ENCODE data around the gene ARMCX1. TPM values are rescaled to one million over a fixed set of nuclear protein-coding genes. Genes with fewer than 3 reads are reported as not detected.
A peak's percentile ranks its signal among the peaks of the same experiment; 100 is the strongest.
"Not testable (repeated sequence)": the region's sequence is repeated elsewhere in the genome, so short reads cannot be mapped to it uniquely, and the experiment has no call there.

Gene ARMCX1
- total RNA-seq, 4 donors from 2014 or later: 2.2 to 16.6 (median 7.8) TPM

DNA sequence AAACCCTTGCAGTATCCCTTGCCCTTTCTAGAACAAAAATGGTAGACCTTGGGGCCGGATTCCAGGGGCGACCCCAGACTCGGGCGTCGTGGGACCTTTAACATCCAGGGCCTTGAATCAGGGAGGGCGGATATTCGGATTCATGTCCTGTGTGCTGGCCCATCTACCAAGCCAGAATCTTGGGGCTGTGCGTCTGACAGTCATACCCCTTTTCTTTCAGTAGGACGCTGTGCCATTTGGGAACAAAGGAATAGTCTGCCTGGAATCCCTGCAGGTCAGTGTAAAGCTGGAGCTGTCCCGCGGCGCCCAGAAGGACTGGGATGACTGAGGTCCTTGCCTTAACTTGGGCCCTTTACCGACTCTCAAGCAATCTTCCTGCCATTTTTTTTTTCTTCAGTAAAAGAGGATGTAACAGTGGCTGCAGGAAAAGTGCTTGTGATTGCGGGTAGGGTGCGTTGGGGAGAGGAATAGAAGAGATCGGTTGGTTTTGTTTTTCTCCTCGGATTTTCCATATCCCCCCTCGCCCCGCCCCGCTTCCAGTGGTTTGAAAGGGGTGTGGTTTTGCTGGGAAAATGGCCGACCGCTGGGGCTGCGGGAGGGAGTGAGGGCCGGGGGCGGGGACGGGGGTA, 518 bp downstream of the ARMCX1 start:
- 0 to 21% methylated on average over 4 to 16 of the region's 26 CpGs for WGBS, 2 donors
- Histone ChIP-seq H3K9me3 (no peaks in the 10 kb centered on the region), H3K4me1 (peaks cover 0 to 6% (median 0%) of the 10 kb centered on the region in 3 donors), H3K27me3 (no peaks in the 10 kb centered on the region), H3K27ac (peak overlapping the region; percentile 65 to 88 (median 84)), H3K36me3 (no peaks in the 10 kb centered on the region), H3K4me3 (peak overlapping the region; percentile 27 to 68 (median 56))
- TF ChIP-seq, protein P1, sequence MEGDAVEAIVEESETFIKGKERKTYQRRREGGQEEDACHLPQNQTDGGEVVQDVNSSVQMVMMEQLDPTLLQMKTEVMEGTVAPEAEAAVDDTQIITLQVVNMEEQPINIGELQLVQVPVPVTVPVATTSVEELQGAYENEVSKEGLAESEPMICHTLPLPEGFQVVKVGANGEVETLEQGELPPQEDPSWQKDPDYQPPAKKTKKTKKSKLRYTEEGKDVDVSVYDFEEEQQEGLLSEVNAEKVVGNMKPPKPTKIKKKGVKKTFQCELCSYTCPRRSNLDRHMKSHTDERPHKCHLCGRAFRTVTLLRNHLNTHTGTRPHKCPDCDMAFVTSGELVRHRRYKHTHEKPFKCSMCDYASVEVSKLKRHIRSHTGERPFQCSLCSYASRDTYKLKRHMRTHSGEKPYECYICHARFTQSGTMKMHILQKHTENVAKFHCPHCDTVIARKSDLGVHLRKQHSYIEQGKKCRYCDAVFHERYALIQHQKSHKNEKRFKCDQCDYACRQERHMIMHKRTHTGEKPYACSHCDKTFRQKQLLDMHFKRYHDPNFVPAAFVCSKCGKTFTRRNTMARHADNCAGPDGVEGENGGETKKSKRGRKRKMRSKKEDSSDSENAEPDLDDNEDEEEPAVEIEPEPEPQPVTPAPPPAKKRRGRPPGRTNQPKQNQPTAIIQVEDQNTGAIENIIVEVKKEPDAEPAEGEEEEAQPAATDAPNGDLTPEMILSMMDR (IDR thresholded peaks at IDR 0.05): no peak
- no peak for TF ChIP-seq POLR2A (IDR thresholded peaks at IDR 0.05)
- DNase-seq: no peak
- intact Hi-C loops (cut with DNase I): no loop called here

DNA sequence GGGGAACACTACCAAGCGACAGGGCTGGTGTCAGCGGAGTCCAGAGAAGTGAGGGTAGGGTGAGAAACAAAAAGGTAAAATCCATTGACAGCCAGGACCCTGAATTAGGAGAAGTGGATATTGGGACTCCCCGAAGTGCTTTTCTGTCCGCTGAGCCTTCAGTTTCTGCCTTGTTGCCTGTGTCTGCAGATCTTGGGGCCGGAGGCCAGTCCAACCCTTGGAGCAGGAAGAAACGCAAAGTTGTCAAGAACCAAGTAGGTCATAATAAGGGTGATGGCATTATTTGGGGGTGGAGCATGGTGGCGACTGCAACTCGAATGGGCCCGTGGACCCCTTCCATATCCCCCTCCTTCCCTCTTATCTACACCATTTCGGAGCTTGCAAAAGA, 1.0 kb downstream of the ARMCX1 start:
- intact Hi-C loops (cut with DNase I): no loop called here
- Histone ChIP-seq H3K27me3 (no peaks in the 10 kb centered on the region), H3K27ac (peak overlapping the region in 3 of 4 donors; percentile 82 to 88 (median 86)), H3K4me1 (peaks cover 0 to 6% (median 0%) of the 10 kb centered on the region in 3 donors), H3K4me3 (peak overlapping the region; percentile 27 to 68 (median 56)), H3K36me3 (no peaks in the 10 kb centered on the region), H3K9me3 (no peaks in the 10 kb centered on the region)
- TF ChIP-seq, protein P1 (IDR thresholded peaks at IDR 0.05): no peak
- no peak for DNase-seq
- 32 to 68% methylated on average over 8 to 9 of the region's 10 CpGs for WGBS, 2 donors

DNA sequence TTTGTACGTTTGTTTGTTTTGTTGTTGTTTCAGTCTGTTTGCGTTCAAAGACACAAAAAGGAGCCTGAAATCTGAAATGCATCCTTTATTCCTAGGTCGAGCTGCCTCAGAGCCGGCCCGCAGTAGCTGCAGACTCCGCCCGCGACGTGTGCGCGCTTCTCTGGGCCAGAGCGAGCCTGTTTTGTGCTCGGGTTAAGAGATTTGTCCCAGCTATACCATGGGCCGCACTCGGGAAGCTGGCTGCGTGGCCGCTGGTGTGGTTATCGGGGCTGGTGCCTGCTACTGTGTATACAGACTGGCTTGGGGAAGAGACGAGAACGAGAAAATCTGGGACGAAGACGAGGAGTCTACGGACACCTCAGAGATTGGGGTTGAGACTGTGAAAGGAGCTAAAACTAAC, 2.4 kb downstream of the ARMCX1 start:
- 90 to 95% methylated on average over 10 to 16 of the region's 23 CpGs for WGBS, 2 donors
- H3K27ac ChIP-seq: no peak overlapping the region
- DNase-seq: no peak

DNA sequence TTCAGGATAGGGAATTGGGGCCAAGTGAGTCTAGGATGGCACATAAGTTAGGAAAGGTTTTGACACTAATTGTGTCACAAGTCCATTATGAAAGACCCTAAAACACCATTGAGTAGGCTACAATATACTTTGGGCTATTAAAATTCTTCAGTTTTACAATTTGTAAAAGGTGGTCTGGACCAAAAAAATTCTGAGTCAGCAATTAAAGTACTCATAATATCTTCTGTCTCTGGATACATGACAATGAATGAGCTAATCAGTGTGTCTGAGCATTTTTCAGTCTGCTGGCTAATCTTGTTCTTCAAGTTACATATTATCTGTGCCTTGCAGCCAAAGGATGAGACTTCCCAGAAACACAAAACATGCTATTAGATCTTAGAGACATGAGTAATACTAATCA, 14.3 kb downstream of the ARMCX1 start:
- TF ChIP-seq, protein P1 (IDR thresholded peaks at IDR 0.05): no peak
- no peak for TF ChIP-seq POLR2A (IDR thresholded peaks at IDR 0.05)
- H3K4me1 ChIP-seq: no peaks in the 10 kb centered on the region
- intact Hi-C loops (cut with DNase I): no loop called here
- no peaks in the 10 kb centered on the region for H3K9me3 ChIP-seq
- H3K27me3 ChIP-seq: no peaks in the 10 kb centered on the region
- no peak overlapping the region for H3K4me3 ChIP-seq
- no peak for DNase-seq
- H3K36me3 ChIP-seq: no peaks in the 10 kb centered on the region
- H3K27ac ChIP-seq: no peak overlapping the region

More for the DNA sequence above, 2.4 kb downstream of the ARMCX1 start:
- Histone ChIP-seq H3K9me3 (no peaks in the 10 kb centered on the region), H3K4me3 (no peak overlapping the region), H3K36me3 (no peaks in the 10 kb centered on the region), H3K27me3 (no peaks in the 10 kb centered on the region), H3K4me1 (peaks cover 0 to 6% (median 0%) of the 10 kb centered on the region in 3 donors)
- TF ChIP-seq POLR2A (IDR thresholded peaks at IDR 0.05): no peak
- TF ChIP-seq, protein P1 (IDR thresholded peaks at IDR 0.05): no peak
- intact Hi-C loops (cut with DNase I): no loop called here

DNA sequence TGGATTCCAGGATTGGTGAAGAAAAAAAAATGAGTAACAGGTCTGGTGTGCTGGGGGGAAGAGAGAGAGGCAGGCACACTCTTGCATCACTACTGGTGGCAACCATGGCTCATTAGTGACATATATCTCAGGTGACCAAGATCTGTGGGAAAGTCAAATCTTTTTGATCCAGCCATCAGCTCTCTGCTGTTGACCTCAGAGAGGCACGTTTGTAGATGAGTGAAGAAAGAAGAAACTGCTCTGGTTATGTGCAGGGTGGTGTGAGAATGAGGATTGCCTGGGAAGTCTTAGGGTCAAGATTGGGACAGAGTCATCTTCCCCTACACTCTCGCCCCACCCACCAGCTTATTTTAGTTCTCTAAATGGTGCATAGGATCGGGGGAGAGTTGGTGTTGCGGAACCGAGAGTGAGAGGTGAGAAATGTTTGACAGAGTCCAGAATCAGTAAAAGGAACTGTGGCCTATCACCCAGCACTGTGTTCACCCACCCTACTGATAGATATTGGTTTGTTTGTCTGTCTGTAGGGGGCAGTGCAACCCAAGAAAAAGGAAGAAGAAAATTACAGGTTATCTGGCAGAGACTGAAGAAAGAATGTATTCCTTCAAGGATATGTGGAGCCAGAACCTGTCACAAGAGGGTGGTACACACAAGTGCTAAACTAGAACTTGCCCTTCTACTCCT, 45.5 kb downstream of the ARMCX1 start:
- H3K4me3 ChIP-seq: no peak overlapping the region
- WGBS, 2 donors: 0 to 13% methylated on average over 2 to 5 of the region's 5 CpGs
- no peaks in the 10 kb centered on the region for H3K9me3 ChIP-seq
- H3K27ac ChIP-seq: no peak overlapping the region
- no peak for DNase-seq
- no peaks in the 10 kb centered on the region for H3K36me3 ChIP-seq
- H3K27me3 ChIP-seq: peaks cover 0 to 8% (median 0%) of the 10 kb centered on the region in 4 donors
- TF ChIP-seq POLR2A (IDR thresholded peaks at IDR 0.05): no peak
- TF ChIP-seq, protein P1 (IDR thresholded peaks at IDR 0.05): peak in 5 of 6 experiments; percentile 36 to 62 (median 51)
- intact Hi-C loops (cut with DNase I): loop anchor here (10.0 kb wide), 1 partner anchor 181 kb away; no protein-coding TSS in a partner anchor
- no peaks in the 10 kb centered on the region for H3K4me1 ChIP-seq

DNA sequence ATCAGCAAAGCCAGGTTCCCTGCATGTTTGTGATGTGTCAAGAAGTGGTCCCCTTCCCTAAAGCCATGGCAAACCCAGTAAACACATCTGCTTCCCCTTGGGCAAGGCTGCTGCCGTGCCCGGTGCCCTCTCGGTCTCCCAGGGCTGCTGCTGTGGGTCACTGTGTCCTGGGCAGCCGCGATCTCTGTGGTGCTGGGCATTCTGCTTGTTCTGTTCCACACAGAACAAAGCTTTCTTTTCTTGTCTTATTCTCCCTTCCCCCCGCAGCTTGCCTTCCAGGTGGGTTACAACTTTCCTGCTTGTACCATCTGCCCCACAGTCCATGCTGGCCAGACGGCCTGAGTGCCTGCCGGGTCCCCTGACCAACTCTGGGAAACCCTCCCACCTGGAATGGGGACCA, 49.2 kb downstream of the ARMCX1 start:
- WGBS, 2 donors: 90 to 98% methylated on average over 6 of the region's 8 CpGs
- H3K4me3 ChIP-seq, H3K36me3 ChIP-seq, DNase-seq, H3K27me3 ChIP-seq, H3K9me3 ChIP-seq, H3K4me1 ChIP-seq, H3K27ac ChIP-seq: not testable (repeated sequence)
- intact Hi-C loops (cut with DNase I): loop anchor here (10.0 kb wide), 1 partner anchor 185 kb away; no protein-coding TSS in a partner anchor
